Upper lobe of right lung (tissue), 1 donor: Measurements from ENCODE around the gene TCHH. TPM values are rescaled to one million over a fixed set of nuclear protein-coding genes. Genes with fewer than 3 reads are reported as not detected.
"Not testable (repeated sequence)": the region's sequence is repeated elsewhere in the genome, so short reads cannot be mapped to it uniquely, and the experiment has no call there.

Experiments used
- ATAC-seq: fragments of 200-7000 bp; cut with Tn5 transposase; one replicate; pipeline ENCODE4 v1.9.1; 2020; ENCODE audit warnings: mild to moderate bottlenecking, moderate library complexity
- DNase-seq: peaks from one replicate; pipeline ENCODE4 v3.0.0-alpha.2; 2020
- H3K27ac ChIP-seq: fragments of 200-600 bp; one replicate; pipeline ENCODE4 v1.8.0; 2022
- H3K27me3 ChIP-seq: fragments of 200-600 bp; one replicate; pipeline ENCODE4 v1.8.0; 2022; ENCODE audit warnings: mild to moderate bottlenecking
- H3K36me3 ChIP-seq: fragments of 200-600 bp; one replicate; pipeline ENCODE4 v1.8.0; 2022
- H3K4me1 ChIP-seq: fragments of 200-600 bp; one replicate; pipeline ENCODE4 v1.8.0; 2022
- H3K4me3 ChIP-seq: fragments of 200-600 bp; one replicate; pipeline ENCODE4 v1.8.0; 2022; ENCODE audit warnings: mild to moderate bottlenecking
- H3K9me3 ChIP-seq: fragments of 200-600 bp; one replicate; pipeline ENCODE4 v1.8.0; 2022
- CTCF ChIP-seq: fragments of 200-600 bp; IDR thresholded peaks from one replicate; pipeline ENCODE4 v1.8.0; 2022; ENCODE audit warnings: antibody characterized with exemption
- intact Hi-C: fragments of 100-400 bp; cut with DNase I; formaldehyde crosslinking; loops from one replicate; pipeline ENCODE4 v1.11.0; 2022
- total RNA-seq: library from RNA; stranded (reverse); fragmentation: NEBNext Ultra II Directional; extraction: Animal tissue kit (Norgen Biotek cat#: 25700); gene quantifications from one replicate; pipeline ENCODE4 v1.2.1, GENCODE V29; 2021
- donor health status: DM: no; HTN: yes; CAD: no; lungs with severe emphysema.

Gene TCHH
- total RNA-seq, 1 donor from 2014 or later, result 0.20 TPM

GRCh38 chr1:152159144-152159543 is 43.9 kb upstream of the TCHH start, which contains the start of gene RPTN:
Gene RPTN (minus strand): TSS chr1:152159228. CDS start chr1:152157889, 1,339 bp downstream.
- Histone ChIP-seq H3K4me1 (peaks cover 4% of the 10 kb centered on the region), H3K27me3 (no peaks in the 10 kb centered on the region), H3K4me3 (no peak within 1 kb of the TSS), H3K36me3 (no peaks in the 10 kb centered on the region), H3K9me3 (no peaks in the 10 kb centered on the region), H3K27ac (no peak within 1 kb of the TSS)
- ATAC-seq (no peak), DNase-seq (no peak)
- intact Hi-C loops, result no loop called here
- TF ChIP-seq CTCF, result no peak

DNA sequence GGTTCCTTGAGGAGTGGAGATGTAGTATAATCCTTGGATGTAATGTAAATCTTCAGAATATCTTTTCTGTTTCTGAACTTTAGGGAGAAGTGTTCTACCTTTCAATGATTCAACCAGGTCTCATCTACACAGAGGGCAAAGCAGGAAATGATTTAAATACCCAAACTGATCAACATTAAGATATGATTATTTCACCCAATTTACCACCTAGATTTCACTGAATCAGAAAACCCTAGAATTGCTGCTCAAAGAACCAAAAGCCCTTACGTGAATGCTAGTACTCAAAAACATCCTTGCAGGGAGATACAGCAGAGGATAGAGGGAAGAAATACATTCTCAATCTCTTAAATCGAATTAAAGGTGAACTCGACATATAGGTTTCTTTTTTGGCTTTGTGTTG is 38.8 kb upstream of the TCHH start:
- no peaks in the 10 kb centered on the region for H3K36me3 ChIP-seq
- no peak overlapping the region for H3K4me3 ChIP-seq
- H3K27me3 ChIP-seq, result no peaks in the 10 kb centered on the region
- no peak for DNase-seq
- H3K27ac ChIP-seq, result no peak overlapping the region
- intact Hi-C loops, result no loop called here
- no peaks in the 10 kb centered on the region for H3K9me3 ChIP-seq
- no peak for ATAC-seq
- no peak for TF ChIP-seq CTCF
- no peaks in the 10 kb centered on the region for H3K4me1 ChIP-seq

DNA sequence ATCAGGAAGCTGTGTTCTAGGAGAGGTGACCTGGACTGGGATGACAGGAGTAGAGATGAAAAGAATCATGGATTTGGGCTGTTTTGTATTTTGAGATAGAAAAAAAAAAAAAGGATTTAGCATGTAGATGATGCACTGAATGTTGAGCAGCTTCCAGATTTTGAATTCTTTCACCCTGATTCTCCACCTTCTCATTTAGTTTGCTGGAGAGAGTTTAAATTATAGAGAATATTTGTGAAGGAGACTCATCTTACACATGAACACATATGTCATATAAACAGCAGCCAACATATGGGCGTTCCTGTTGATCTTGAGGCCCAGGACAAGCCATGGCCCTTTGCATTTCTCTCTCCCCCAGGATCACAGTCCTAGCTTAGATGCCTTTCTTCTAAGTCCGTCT is 36.4 kb upstream of the TCHH start:
- H3K4me1 ChIP-seq, result no peaks in the 10 kb centered on the region
- intact Hi-C loops, result no loop called here
- no peak for TF ChIP-seq CTCF
- ATAC-seq (no peak), DNase-seq (no peak)
- H3K27me3 ChIP-seq, result no peaks in the 10 kb centered on the region
- no peak overlapping the region for H3K27ac ChIP-seq
- H3K36me3 ChIP-seq, result no peaks in the 10 kb centered on the region
- H3K9me3 ChIP-seq, result no peaks in the 10 kb centered on the region
- no peak overlapping the region for H3K4me3 ChIP-seq

GRCh38 chr1:152148981-152149380 is 33.7 kb upstream of the TCHH start:
- DNase-seq (no peak), ATAC-seq (no peak)
- Histone ChIP-seq H3K27me3 (no peaks in the 10 kb centered on the region), H3K36me3 (no peaks in the 10 kb centered on the region), H3K4me3 (no peak overlapping the region), H3K9me3 (no peaks in the 10 kb centered on the region), H3K27ac (no peak overlapping the region), H3K4me1 (no peaks in the 10 kb centered on the region)
- no peak for TF ChIP-seq CTCF
- intact Hi-C loops, result no loop called here

DNA sequence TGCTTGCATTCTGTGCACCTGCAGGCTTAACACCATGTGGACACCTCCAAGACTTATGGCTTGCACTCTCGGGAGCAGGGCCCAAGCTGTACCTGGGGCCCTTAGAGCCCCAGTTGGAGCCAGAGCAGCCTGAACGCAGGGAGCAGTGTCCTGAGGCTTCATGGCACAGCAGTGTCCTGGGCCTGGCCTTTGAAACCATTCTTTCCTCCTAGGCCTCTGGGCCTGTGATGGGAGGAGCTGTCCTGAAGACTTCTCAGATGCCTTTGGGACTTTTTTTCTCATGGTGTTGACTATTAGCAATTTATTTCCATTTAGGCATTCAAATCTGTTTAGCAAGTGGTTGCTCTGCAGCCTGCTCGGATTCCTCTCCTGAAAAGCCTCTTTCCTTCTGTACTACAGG is 32.8 kb upstream of the TCHH start:
- no peak for TF ChIP-seq CTCF
- no peak overlapping the region for H3K27ac ChIP-seq
- no peaks in the 10 kb centered on the region for H3K36me3 ChIP-seq
- no peaks in the 10 kb centered on the region for H3K27me3 ChIP-seq
- DNase-seq (no peak), ATAC-seq (no peak)
- intact Hi-C loops, result no loop called here
- H3K9me3 ChIP-seq, result no peaks in the 10 kb centered on the region
- H3K4me1 ChIP-seq, result no peaks in the 10 kb centered on the region
- H3K4me3 ChIP-seq, result no peak overlapping the region

DNA sequence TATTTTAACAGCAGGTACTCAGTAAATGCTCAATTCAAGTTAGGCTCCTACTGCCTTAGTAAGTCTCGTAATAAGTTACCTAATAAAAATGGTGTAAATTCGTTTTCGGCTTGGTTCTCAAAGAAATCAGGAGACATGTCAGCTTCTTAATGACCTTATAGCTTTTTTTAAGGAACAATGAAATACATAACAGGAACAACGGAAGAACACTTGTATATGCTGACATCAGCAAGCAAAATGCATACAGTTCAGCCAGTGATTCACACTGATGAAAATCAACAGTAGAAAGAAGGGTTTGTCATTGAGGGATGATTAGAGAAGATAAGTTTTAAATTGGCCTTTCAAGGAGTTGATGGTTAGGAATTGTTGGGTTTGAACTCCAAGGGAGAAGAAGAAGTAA is 30.5 kb upstream of the TCHH start:
- Histone ChIP-seq H3K4me1 (no peaks in the 10 kb centered on the region), H3K9me3 (no peaks in the 10 kb centered on the region), H3K4me3 (no peak overlapping the region), H3K27me3 (peaks cover 6% of the 10 kb centered on the region), H3K36me3 (no peaks in the 10 kb centered on the region), H3K27ac (no peak overlapping the region)
- intact Hi-C loops, result no loop called here
- ATAC-seq, result no peak
- no peak for DNase-seq
- no peak for TF ChIP-seq CTCF

- H3K36me3 ChIP-seq, ATAC-seq, H3K27ac ChIP-seq, intact Hi-C loops, DNase-seq, H3K9me3 ChIP-seq, H3K4me3 ChIP-seq, H3K4me1 ChIP-seq: not testable (repeated sequence)
- H3K27me3 ChIP-seq, result peaks cover 12% of the 10 kb centered on the region
Measured at GRCh38 chr1:152144674-152145183, 29.5 kb upstream of the TCHH start.
